Measurements from ENCODE around the gene NFASC. TPM values are rescaled to one million over a fixed set of nuclear protein-coding genes. Genes with fewer than 3 reads are reported as not detected.

The NFASC gene
- total RNA-seq, 1 experiment from 2014 or later = 20.1 TPM

DNA sequence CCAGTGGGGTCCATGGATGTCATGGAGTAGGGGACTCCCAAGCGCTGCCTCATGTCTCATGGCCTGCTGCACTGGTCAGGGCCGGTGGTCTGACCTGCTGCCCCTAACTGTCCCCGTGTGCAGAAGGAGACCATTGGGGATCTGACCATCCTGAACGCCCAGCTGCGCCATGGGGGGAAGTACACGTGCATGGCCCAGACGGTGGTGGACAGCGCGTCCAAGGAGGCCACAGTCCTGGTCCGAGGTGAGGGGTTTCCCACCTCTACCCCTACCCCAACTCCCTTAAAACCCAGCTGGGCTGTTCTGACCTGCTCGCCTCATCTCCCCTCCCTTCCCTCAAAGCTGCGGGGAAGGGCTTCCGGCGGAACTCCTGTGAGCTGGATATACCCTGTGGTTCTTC, 195.0 kb downstream of the NFASC start:
- Mint-ChIP-seq H3K27ac (no peak overlapping the region), H3K36me3 (no peaks in the 10 kb centered on the region), H3K9me3 (no peaks in the 10 kb centered on the region), H3K4me3 (no peak overlapping the region), H3K27me3 (ENCODE audit: low read depth) (no peaks in the 10 kb centered on the region), H3K4me1 (peaks cover 9% of the 10 kb centered on the region; the same call in 1 of the 2 replicates)
- TF ChIP-seq NR2C2 (CRISPR knock-in tag; IDR thresholded peaks at IDR 0.05) (no peak), MYBL2 (CRISPR knock-in tag; IDR thresholded peaks at IDR 0.05) (no peak), NFE2L1 (CRISPR knock-in tag; IDR thresholded peaks at IDR 0.05) (no peak)
- TF ChIP-seq, protein P1, sequence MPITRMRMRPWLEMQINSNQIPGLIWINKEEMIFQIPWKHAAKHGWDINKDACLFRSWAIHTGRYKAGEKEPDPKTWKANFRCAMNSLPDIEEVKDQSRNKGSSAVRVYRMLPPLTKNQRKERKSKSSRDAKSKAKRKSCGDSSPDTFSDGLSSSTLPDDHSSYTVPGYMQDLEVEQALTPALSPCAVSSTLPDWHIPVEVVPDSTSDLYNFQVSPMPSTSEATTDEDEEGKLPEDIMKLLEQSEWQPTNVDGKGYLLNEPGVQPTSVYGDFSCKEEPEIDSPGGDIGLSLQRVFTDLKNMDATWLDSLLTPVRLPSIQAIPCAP (CRISPR knock-in tag; IDR thresholded peaks at IDR 0.05) = no peak
- TF ChIP-seq, protein P2, sequence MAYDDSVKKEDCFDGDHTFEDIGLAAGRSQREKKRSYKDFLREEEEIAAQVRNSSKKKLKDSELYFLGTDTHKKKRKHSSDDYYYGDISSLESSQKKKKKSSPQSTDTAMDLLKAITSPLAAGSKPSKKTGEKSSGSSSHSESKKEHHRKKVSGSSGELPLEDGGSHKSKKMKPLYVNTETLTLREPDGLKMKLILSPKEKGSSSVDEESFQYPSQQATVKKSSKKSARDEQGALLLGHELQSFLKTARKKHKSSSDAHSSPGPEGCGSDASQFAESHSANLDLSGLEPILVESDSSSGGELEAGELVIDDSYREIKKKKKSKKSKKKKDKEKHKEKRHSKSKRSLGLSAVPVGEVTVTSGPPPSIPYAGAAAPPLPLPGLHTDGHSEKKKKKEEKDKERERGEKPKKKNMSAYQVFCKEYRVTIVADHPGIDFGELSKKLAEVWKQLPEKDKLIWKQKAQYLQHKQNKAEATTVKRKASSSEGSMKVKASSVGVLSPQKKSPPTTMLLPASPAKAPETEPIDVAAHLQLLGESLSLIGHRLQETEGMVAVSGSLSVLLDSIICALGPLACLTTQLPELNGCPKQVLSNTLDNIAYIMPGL (CRISPR knock-in tag; IDR thresholded peaks at IDR 0.05) = no peak
- ChIA-PET CTCF (interaction anchor here (0.6 to 2.1 kb wide), 23 partner anchors 10 to 259 kb away, joined by 3 to 57 read pairs (median 4); partner anchors contain the start of genes CNTN2 and RBBP5), POLR2A (no interaction called here)
- DNase-seq (ENCODE audit: low spot score) (no peak), ATAC-seq (no peak)

DNA sequence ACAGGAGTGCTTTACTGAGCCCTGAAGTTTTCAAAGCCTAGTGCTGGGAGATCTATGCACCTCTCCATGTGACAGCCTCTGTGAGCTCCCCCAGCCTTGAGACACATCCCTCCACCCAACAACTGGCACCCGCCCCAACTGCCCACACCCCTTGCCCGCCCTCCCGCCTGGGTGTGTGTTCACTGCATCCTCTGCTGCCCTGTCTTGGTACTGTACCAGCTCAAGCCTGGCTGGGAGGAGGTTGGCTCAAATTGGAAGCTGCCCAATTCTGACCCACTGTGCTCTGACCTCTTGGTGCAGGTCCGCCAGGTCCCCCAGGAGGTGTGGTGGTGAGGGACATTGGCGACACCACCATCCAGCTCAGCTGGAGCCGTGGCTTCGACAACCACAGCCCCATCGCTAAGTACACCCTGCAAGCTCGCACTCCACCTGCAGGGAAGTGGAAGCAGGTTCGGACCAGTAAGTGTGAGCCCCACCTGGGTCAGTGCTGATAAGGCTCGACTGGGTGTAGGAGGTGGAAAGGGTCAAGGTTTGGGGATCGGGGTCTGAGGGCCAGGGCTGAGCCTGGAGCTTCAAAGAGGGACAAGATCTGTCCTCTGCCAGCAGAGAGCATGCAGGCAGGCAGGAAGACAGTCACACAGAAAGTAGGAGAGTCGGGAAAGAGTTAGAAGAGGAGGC, 195.6 kb downstream of the NFASC start:
- ChIA-PET CTCF (interaction anchor here (0.6 to 2.1 kb wide), 23 partner anchors 10 to 259 kb away, joined by 3 to 57 read pairs (median 4); partner anchors contain the start of genes CNTN2 and RBBP5), POLR2A (no interaction called here)
- Mint-ChIP-seq H3K27ac (peak overlapping the region; percentile 77; the same call in 1 of the 2 replicates), H3K4me1 (peaks cover 9% of the 10 kb centered on the region; the same call in 1 of the 2 replicates), H3K36me3 (no peaks in the 10 kb centered on the region), H3K27me3 (ENCODE audit: low read depth) (no peaks in the 10 kb centered on the region), H3K9me3 (no peaks in the 10 kb centered on the region), H3K4me3 (no peak overlapping the region)
- TF ChIP-seq NFYB (CRISPR knock-in tag; conservative IDR thresholded peaks at IDR 0.05; ENCODE audit: low read depth) (no peak), MAX (CRISPR knock-in tag; IDR thresholded peaks at IDR 0.05) (no peak), FOXJ3 (CRISPR knock-in tag; IDR thresholded peaks at IDR 0.05; ENCODE audit: borderline replicate concordance) (no peak), MYBL2 (CRISPR knock-in tag; IDR thresholded peaks at IDR 0.05) (no peak), E2F5 (CRISPR knock-in tag; IDR thresholded peaks at IDR 0.05) (no peak), ZNF423 (CRISPR knock-in tag; IDR thresholded peaks at IDR 0.05) (no peak), RELA (CRISPR knock-in tag; IDR thresholded peaks at IDR 0.05; ENCODE audit: borderline replicate concordance) (no peak), FOXK1 (CRISPR knock-in tag; IDR thresholded peaks at IDR 0.05) (no peak)
- TF ChIP-seq, protein P3, sequence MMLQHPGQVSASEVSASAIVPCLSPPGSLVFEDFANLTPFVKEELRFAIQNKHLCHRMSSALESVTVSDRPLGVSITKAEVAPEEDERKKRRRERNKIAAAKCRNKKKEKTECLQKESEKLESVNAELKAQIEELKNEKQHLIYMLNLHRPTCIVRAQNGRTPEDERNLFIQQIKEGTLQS (CRISPR knock-in tag; conservative IDR thresholded peaks at IDR 0.05) = no peak
- peak; percentile 41 for DNase-seq (ENCODE audit: low spot score)
- ATAC-seq = peak; percentile 35

DNA sequence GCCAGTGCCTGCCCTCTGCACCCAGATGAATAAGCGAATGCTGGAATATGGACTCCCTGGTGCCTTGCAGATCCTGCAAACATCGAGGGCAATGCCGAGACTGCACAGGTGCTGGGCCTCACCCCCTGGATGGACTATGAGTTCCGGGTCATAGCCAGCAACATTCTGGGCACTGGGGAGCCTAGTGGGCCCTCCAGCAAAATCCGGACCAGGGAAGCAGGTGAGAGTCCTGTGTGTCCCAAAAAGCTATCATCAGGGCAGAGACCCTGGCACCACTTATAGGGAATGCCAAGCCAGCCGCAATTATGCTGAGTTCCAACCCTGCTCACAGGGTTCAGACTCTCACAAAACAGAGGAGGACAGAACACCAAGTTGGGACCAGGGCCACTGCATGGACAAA, 196.4 kb downstream of the NFASC start:
- H3K27me3 Mint-ChIP-seq (ENCODE audit: low read depth) = no peaks in the 10 kb centered on the region
- ATAC-seq (no peak), DNase-seq (ENCODE audit: low spot score) (no peak)
- ChIA-PET POLR2A (no interaction called here), CTCF (interaction anchor here (1.3 to 2.1 kb wide), 5 partner anchors 9 to 77 kb away, joined by 5 to 57 read pairs (median 6); partner anchors contain the start of gene RBBP5)
- no peak overlapping the region for H3K4me3 Mint-ChIP-seq
- peaks cover 3% of the 10 kb centered on the region; the same call in 1 of the 2 replicates for H3K4me1 Mint-ChIP-seq
- TF ChIP-seq STAT6 (CRISPR knock-in tag; conservative IDR thresholded peaks at IDR 0.05; ENCODE audit: low read depth) (no peak), ERG (CRISPR knock-in tag; IDR thresholded peaks at IDR 0.05) (no peak), EMX1 (CRISPR knock-in tag; IDR thresholded peaks at IDR 0.05) (no peak)
- H3K36me3 Mint-ChIP-seq = no peaks in the 10 kb centered on the region
- no peaks in the 10 kb centered on the region for H3K9me3 Mint-ChIP-seq
- H3K27ac Mint-ChIP-seq = no peak overlapping the region

Measured in WTC11 (cell line).